HG02798 (cell line): ENCODE measurements around the gene WNT16.

Experiments
- ATAC-seq: cut with Tn5 transposase; IDR thresholded peaks from one replicate; pipeline ENCODE4 v1.9.1; 2021; ENCODE audit warnings: mild to moderate bottlenecking; ENCODE audit not compliant: unreplicated experiment, poor library complexity

Gene WNT16

GRCh38 chr7:121385800-121386179, 57.0 kb downstream of the WNT16 start:
- peak; percentile 95 for ATAC-seq

GRCh38 chr7:121388950-121389349, 60.1 kb downstream of the WNT16 start:
- ATAC-seq, result no peak

- ATAC-seq, result no peak
Measured at GRCh38 chr7:121390109-121390508, 61.3 kb downstream of the WNT16 start.

DNA sequence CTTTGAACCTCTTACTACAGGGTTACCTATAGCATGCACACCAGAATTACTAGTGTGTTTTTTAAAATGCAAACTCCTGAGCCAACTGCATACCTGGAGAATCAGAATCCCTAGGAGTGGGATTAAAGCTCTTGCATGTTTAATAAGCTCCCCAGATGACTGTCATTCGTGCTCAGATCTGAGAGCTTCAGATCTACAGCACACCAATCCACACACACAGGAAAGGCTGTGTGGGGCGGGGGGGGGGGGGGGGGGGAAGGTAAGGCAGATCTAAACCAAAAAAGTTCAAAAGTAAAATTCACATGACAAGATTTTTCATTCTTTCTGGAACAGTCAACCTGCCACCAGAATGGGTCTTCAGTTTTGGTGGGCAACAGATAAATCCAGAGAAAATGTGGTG, 61.8 kb downstream of the WNT16 start:
- ATAC-seq, result no peak
